IgD-negative memory B cell (primary cell): ENCODE results near the gene CUX1. TPM values are rescaled to one million over a fixed set of nuclear protein-coding genes. Genes with fewer than 3 reads are reported as not detected.
A peak's percentile ranks its signal among the peaks of the same experiment; 100 is the strongest.

Experiments
- H3K27ac Mint-ChIP-seq, 3 donors: one replicate each; pipeline ENCODE4 v1.8.0; 2020 to 2022; ENCODE audit warnings: mild to moderate bottlenecking in 3 of 3, mixed read lengths in 3 of 3, moderate library complexity in 1 of 3
- H3K27me3 Mint-ChIP-seq: one replicate; pipeline ENCODE4 v1.8.0; 2021; ENCODE audit warnings: mixed read lengths
- H3K36me3 Mint-ChIP-seq: one replicate; pipeline ENCODE4 v1.8.0; 2020; ENCODE audit warnings: mild to moderate bottlenecking, mixed read lengths
- H3K4me1 Mint-ChIP-seq, 3 donors: one replicate each; pipeline ENCODE4 v1.8.0; 2020 to 2022; ENCODE audit warnings: mixed read lengths in 3 of 3, mild to moderate bottlenecking in 1 of 3
- H3K4me3 Mint-ChIP-seq, 4 donors: one replicate each; pipeline ENCODE4 v1.8.0; 2020 to 2022; ENCODE audit warnings: mild to moderate bottlenecking in 4 of 4, mixed read lengths in 4 of 4, moderate library complexity in 3 of 4
- H3K9me3 Mint-ChIP-seq, 3 donors: one replicate each; pipeline ENCODE4 v1.8.0; 2020 to 2021; ENCODE audit warnings: mixed read lengths in 3 of 3, mild to moderate bottlenecking in 1 of 3
- polyA plus RNA-seq: library from polyadenylated mRNA; unstranded; fragments of 300-500 nt; fragmentation: Illumina TruSeq; gene quantifications from one replicate; pipeline ENCODE4 v1.2.3, GENCODE V29; 2021

CUX1 gene
- polyA plus RNA-seq, 1 donor from 2014 or later: 22.2 TPM

GRCh38 chr7:101960985-101961708, 143.7 kb downstream of the CUX1 start:
- peaks cover 2% of the 10 kb centered on the region for H3K36me3 Mint-ChIP-seq
- H3K4me1 Mint-ChIP-seq: peaks cover 13 to 18% (median 14%) of the 10 kb centered on the region in 3 donors
- H3K27ac Mint-ChIP-seq: no peak overlapping the region
- H3K4me3 Mint-ChIP-seq: no peak overlapping the region
- H3K27me3 Mint-ChIP-seq: no peaks in the 10 kb centered on the region
- no peaks in the 10 kb centered on the region for H3K9me3 Mint-ChIP-seq

- no peak overlapping the region for H3K4me3 Mint-ChIP-seq
- no peaks in the 10 kb centered on the region for H3K9me3 Mint-ChIP-seq
- peaks cover 5% of the 10 kb centered on the region for H3K36me3 Mint-ChIP-seq
- no peaks in the 10 kb centered on the region for H3K27me3 Mint-ChIP-seq
- peaks cover 9 to 15% (median 10%) of the 10 kb centered on the region in 3 donors for H3K4me1 Mint-ChIP-seq
- no peak overlapping the region for H3K27ac Mint-ChIP-seq
Observed at GRCh38 chr7:101961811-101962210, 144.4 kb downstream of the CUX1 start.

- peaks cover 5% of the 10 kb centered on the region for H3K36me3 Mint-ChIP-seq
- H3K27me3 Mint-ChIP-seq: no peaks in the 10 kb centered on the region
- no peak overlapping the region for H3K4me3 Mint-ChIP-seq
- peaks cover 0 to 4% (median 1%) of the 10 kb centered on the region in 3 donors for H3K4me1 Mint-ChIP-seq
- no peaks in the 10 kb centered on the region for H3K9me3 Mint-ChIP-seq
- H3K27ac Mint-ChIP-seq: no peak overlapping the region
Observed at GRCh38 chr7:101963693-101964092, 146.3 kb downstream of the CUX1 start.

- Mint-ChIP-seq H3K4me1 (peaks cover 0 to 10% (median 1%) of the 10 kb centered on the region in 3 donors), H3K36me3 (peaks cover 5% of the 10 kb centered on the region), H3K9me3 (no peaks in the 10 kb centered on the region), H3K27ac (no peak overlapping the region), H3K4me3 (no peak overlapping the region), H3K27me3 (no peaks in the 10 kb centered on the region)
Observed at GRCh38 chr7:101964680-101965452, 147.4 kb downstream of the CUX1 start.

- Mint-ChIP-seq H3K4me3 (no peak overlapping the region), H3K27ac (no peak overlapping the region), H3K27me3 (no peaks in the 10 kb centered on the region), H3K36me3 (peaks cover 2% of the 10 kb centered on the region), H3K4me1 (peaks cover 0 to 6% (median 1%) of the 10 kb centered on the region in 3 donors), H3K9me3 (peaks cover 0 to 3% (median 2%) of the 10 kb centered on the region in 3 donors)
Observed at GRCh38 chr7:101968720-101969466, 151.5 kb downstream of the CUX1 start.

- H3K36me3 Mint-ChIP-seq: peaks cover 2% of the 10 kb centered on the region
- no peak overlapping the region for H3K27ac Mint-ChIP-seq
- H3K9me3 Mint-ChIP-seq: peaks cover 0 to 3% (median 2%) of the 10 kb centered on the region in 3 donors
- peaks cover 0 to 6% (median 1%) of the 10 kb centered on the region in 3 donors for H3K4me1 Mint-ChIP-seq
- H3K27me3 Mint-ChIP-seq: no peaks in the 10 kb centered on the region
- no peak overlapping the region for H3K4me3 Mint-ChIP-seq
Observed at GRCh38 chr7:101969997-101970585, 152.7 kb downstream of the CUX1 start.

- Mint-ChIP-seq H3K27ac (peak overlapping the region in 1 of 3 donors; percentile 28), H3K9me3 (peaks cover 0 to 3% (median 2%) of the 10 kb centered on the region in 3 donors), H3K4me3 (no peak overlapping the region), H3K27me3 (no peaks in the 10 kb centered on the region), H3K36me3 (peaks cover 2% of the 10 kb centered on the region), H3K4me1 (peaks cover 1 to 6% (median 4%) of the 10 kb centered on the region in 3 donors)
Observed at GRCh38 chr7:101970801-101971200, 153.4 kb downstream of the CUX1 start.

GRCh38 chr7:101971457-101971856, 154.0 kb downstream of the CUX1 start:
- peaks cover 0 to 3% (median 2%) of the 10 kb centered on the region in 3 donors for H3K9me3 Mint-ChIP-seq
- H3K36me3 Mint-ChIP-seq: no peaks in the 10 kb centered on the region
- H3K4me1 Mint-ChIP-seq: peaks cover 3 to 8% (median 4%) of the 10 kb centered on the region in 3 donors
- H3K27me3 Mint-ChIP-seq: no peaks in the 10 kb centered on the region
- peak overlapping the region in 1 of 3 donors; percentile 28 for H3K27ac Mint-ChIP-seq
- H3K4me3 Mint-ChIP-seq: no peak overlapping the region

GRCh38 chr7:101972627-101973026, 155.2 kb downstream of the CUX1 start:
- Mint-ChIP-seq H3K4me3 (no peak overlapping the region), H3K27ac (no peak overlapping the region), H3K4me1 (peaks cover 3 to 10% (median 4%) of the 10 kb centered on the region in 3 donors), H3K36me3 (no peaks in the 10 kb centered on the region), H3K9me3 (peaks cover 0 to 3% (median 2%) of the 10 kb centered on the region in 3 donors), H3K27me3 (no peaks in the 10 kb centered on the region)

- no peaks in the 10 kb centered on the region for H3K36me3 Mint-ChIP-seq
Observed at GRCh38 chr7:101973130-101973529, 155.7 kb downstream of the CUX1 start.

GRCh38 chr7:101974393-101974792, 157.0 kb downstream of the CUX1 start:
- H3K9me3 Mint-ChIP-seq: peaks cover 0 to 3% (median 2%) of the 10 kb centered on the region in 3 donors
- H3K4me1 Mint-ChIP-seq: peaks cover 3 to 8% (median 4%) of the 10 kb centered on the region in 3 donors
- H3K4me3 Mint-ChIP-seq: no peak overlapping the region
- no peak overlapping the region for H3K27ac Mint-ChIP-seq
- H3K36me3 Mint-ChIP-seq: no peaks in the 10 kb centered on the region
- no peaks in the 10 kb centered on the region for H3K27me3 Mint-ChIP-seq

More at GRCh38 chr7:101973130-101973529, 155.7 kb downstream of the CUX1 start:
- Mint-ChIP-seq H3K9me3 (peaks cover 0 to 3% (median 2%) of the 10 kb centered on the region in 3 donors), H3K27me3 (no peaks in the 10 kb centered on the region), H3K27ac (no peak overlapping the region), H3K4me1 (peaks cover 3 to 10% (median 4%) of the 10 kb centered on the region in 3 donors), H3K4me3 (no peak overlapping the region)

GRCh38 chr7:101975046-101975445, 157.6 kb downstream of the CUX1 start:
- peaks cover 0 to 3% (median 2%) of the 10 kb centered on the region in 3 donors for H3K9me3 Mint-ChIP-seq
- H3K27me3 Mint-ChIP-seq: no peaks in the 10 kb centered on the region
- H3K27ac Mint-ChIP-seq: no peak overlapping the region
- H3K36me3 Mint-ChIP-seq: no peaks in the 10 kb centered on the region
- peaks cover 2 to 4% (median 4%) of the 10 kb centered on the region in 3 donors for H3K4me1 Mint-ChIP-seq
- H3K4me3 Mint-ChIP-seq: no peak overlapping the region

GRCh38 chr7:101976411-101976810, 159.0 kb downstream of the CUX1 start:
- no peak overlapping the region for H3K27ac Mint-ChIP-seq
- peaks cover 4 to 5% (median 4%) of the 10 kb centered on the region in 3 donors for H3K4me1 Mint-ChIP-seq

GRCh38 chr7:101977249-101977648, 159.8 kb downstream of the CUX1 start:
- no peaks in the 10 kb centered on the region for H3K9me3 Mint-ChIP-seq
- H3K4me1 Mint-ChIP-seq: peaks cover 11 to 12% (median 11%) of the 10 kb centered on the region in 3 donors
- no peak overlapping the region for H3K4me3 Mint-ChIP-seq
- no peak overlapping the region for H3K27ac Mint-ChIP-seq
- H3K36me3 Mint-ChIP-seq: no peaks in the 10 kb centered on the region
- H3K27me3 Mint-ChIP-seq: no peaks in the 10 kb centered on the region

More at GRCh38 chr7:101976411-101976810, 159.0 kb downstream of the CUX1 start:
- Mint-ChIP-seq H3K4me3 (peak overlapping the region in 1 of 4 donors; percentile 7), H3K27me3 (no peaks in the 10 kb centered on the region), H3K36me3 (no peaks in the 10 kb centered on the region), H3K9me3 (no peaks in the 10 kb centered on the region)
